Mesendoderm (in vitro differentiated cells): ENCODE results near the gene ANKRD40.
"Not testable (repeated sequence)": the region's sequence is repeated elsewhere in the genome, so short reads cannot be mapped to it uniquely, and the experiment has no call there.

ENCODE experiments used
- DNase-seq: peaks from one replicate; pipeline ENCODE4 v3.0.0; 2013
- H2AK5ac ChIP-seq: 2 replicates; pipeline ENCODE4 v1.6.1; 2013; ENCODE audit warnings: low read length, inconsistent platforms
- H2BK120ac ChIP-seq: 2 replicates; pipeline ENCODE4 v1.6.1; 2013; ENCODE audit warnings: low read depth, mild to moderate bottlenecking, low read length, moderate library complexity, mixed read lengths
- H2BK15ac ChIP-seq: replicated peaks from 2 replicates; pipeline ENCODE4 v1.6.1; 2013; ENCODE audit warnings: low read depth, mild to moderate bottlenecking, moderate library complexity
- H2BK5ac ChIP-seq: 2 replicates; pipeline ENCODE4 v1.6.1; 2013; ENCODE audit warnings: low read length, inconsistent platforms
- H3K18ac ChIP-seq: 2 replicates; pipeline ENCODE4 v1.6.1; 2013; ENCODE audit warnings: mild to moderate bottlenecking, low read length, mixed read lengths
- H3K23ac ChIP-seq: one replicate; pipeline ENCODE4 v1.6.1; 2013; ENCODE audit warnings: low read length
- H3K27ac ChIP-seq: 2 replicates; pipeline ENCODE4 v1.5.1; 2013; ENCODE audit warnings: low read depth, mild to moderate bottlenecking, inconsistent platforms, low read length, moderate library complexity
- H3K27me3 ChIP-seq: 2 replicates; pipeline ENCODE4 v1.6.1; 2013; ENCODE audit warnings: low read length, control low read depth, mild to moderate bottlenecking, inconsistent platforms; ENCODE audit not compliant: insufficient read depth, poor library complexity
- H3K36me3 ChIP-seq: 2 replicates; pipeline ENCODE4 v1.6.1; 2013; ENCODE audit warnings: low read length, inconsistent platforms; ENCODE audit not compliant: control insufficient read depth, insufficient read depth
- H3K4ac ChIP-seq: one replicate; pipeline ENCODE4 v1.6.1; 2013; ENCODE audit warnings: low read depth, mild to moderate bottlenecking, low read length, moderate library complexity
- H3K4me1 ChIP-seq: 2 replicates; pipeline ENCODE4 v1.6.1; 2013; ENCODE audit warnings: low read depth, low read length, inconsistent platforms; ENCODE audit not compliant: control insufficient read depth
- H3K4me2 ChIP-seq: 2 replicates; pipeline ENCODE4 v1.6.1; 2013; ENCODE audit warnings: low read length
- H3K4me3 ChIP-seq: 2 replicates; pipeline ENCODE4 v1.5.1; 2013; ENCODE audit warnings: mild to moderate bottlenecking, low read length
- H3K56ac ChIP-seq: one replicate; pipeline ENCODE4 v1.6.1; 2013; ENCODE audit warnings: low read length
- H3K79me1 ChIP-seq: 2 replicates; pipeline ENCODE4 v1.6.1; 2013; ENCODE audit warnings: low read length, inconsistent platforms
- H3K79me2 ChIP-seq: 2 replicates; pipeline ENCODE4 v1.6.1; 2013; ENCODE audit warnings: mild to moderate bottlenecking, low read length; ENCODE audit not compliant: control insufficient read depth, insufficient read depth
- H3K9ac ChIP-seq: 2 replicates; pipeline ENCODE4 v1.6.1; 2013; ENCODE audit warnings: low read length, inconsistent platforms
- H4K5ac ChIP-seq: one replicate; pipeline ENCODE4 v1.6.1; 2013; ENCODE audit warnings: low read length
- H4K8ac ChIP-seq: one replicate; pipeline ENCODE4 v1.6.1; 2013; ENCODE audit warnings: low read depth, mild to moderate bottlenecking, control low read depth, low read length, moderate library complexity
- WGBS: extraction: QIAGEN DNeasy Blood & Tissue Kit; methylation state at CpG from one replicate; pipeline ENCODE4 v1.1.7; 2013; ENCODE audit warnings: low lambda C conversion rate, missing lambda C conversion rate; ENCODE audit not compliant: insufficient coverage; ENCODE audit errors: extremely low coverage; 5-methylcytosine and 5-hydroxymethylcytosine counted together

Gene ANKRD40

DNA sequence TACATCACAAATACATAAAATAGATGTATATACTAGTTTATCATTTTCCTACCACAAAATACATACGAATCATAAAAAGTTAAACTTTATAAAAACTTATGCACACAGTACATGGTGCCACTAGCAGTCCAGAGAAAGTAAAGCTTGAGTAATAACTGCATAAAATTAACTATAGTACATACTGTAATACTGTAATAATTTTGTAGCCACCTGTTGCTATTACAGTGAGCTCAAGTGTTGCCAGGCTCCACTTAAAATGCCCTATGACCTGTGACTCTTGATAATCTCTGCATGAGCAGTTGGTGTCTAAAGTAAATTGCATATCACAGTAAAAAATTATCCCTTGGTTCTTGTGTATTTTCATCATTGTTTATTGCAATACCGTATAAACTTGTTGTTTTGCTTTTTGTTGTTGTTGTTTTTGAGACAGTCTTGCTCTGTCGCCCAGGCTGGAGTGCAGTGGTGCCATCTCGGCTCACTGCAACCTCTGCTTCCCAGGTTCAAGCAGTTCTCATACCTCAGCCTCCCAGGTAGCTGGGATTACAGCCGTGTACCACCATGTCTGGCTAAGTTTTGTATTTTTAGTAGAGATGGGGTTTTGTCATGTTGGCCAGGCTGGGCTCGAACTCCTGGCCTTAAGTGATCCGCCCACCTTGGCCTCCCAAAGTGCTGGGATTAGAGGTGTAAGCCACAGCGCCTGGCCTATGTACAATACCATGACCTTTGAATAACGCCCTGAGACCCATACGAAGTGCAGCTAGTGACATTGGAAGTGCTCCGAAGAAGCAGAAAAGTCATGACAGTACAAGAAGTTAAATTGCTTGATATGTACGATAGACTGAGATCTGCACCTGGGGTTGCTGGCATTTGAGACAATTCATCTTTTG is 18.3 kb upstream of the ANKRD40 start:
- Histone ChIP-seq H3K4me2 (no peak overlapping the region), H3K27me3 (no peaks in the 10 kb centered on the region), H2BK120ac (no peak overlapping the region), H2BK15ac (no peak overlapping the region), H3K79me1 (no peaks in the 10 kb centered on the region), H3K4me3 (no peak overlapping the region), H3K36me3 (no peaks in the 10 kb centered on the region), H3K56ac (no peak overlapping the region), H2BK5ac (no peak overlapping the region), H3K18ac (no peak overlapping the region), H2AK5ac (no peak overlapping the region), H3K4me1 (peaks cover 6% of the 10 kb centered on the region), H3K23ac (no peak overlapping the region), H3K27ac (no peak overlapping the region), H3K4ac (no peak overlapping the region), H4K5ac (no peak overlapping the region), H4K8ac (no peak overlapping the region), H3K9ac (no peak overlapping the region), H3K79me2 (peaks cover 89% of the 10 kb centered on the region)
- 100% methylated on average over 1 of the region's 12 CpGs for WGBS
- DNase-seq = no peak

DNA sequence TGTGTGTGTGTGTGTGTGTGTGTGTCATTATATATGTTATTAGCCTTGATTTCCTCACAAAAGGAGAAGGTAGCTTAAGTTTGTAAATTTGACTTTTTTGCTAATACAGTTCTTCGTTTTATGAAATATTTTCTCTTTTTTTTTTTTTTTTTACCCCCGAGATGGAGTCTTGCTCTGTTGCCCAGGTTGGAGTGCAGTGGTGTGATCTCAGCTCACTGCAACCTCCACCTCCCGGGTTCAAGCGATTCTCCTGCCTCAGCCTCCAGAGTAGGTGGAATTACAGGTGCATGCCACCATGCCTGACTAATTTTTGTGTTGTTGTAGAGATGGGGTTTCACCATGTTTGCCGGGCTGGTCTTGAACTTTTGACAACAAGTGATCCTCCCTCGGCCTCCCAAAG is 16.9 kb upstream of the ANKRD40 start:
- H3K4me2 ChIP-seq, H2BK15ac ChIP-seq, H3K23ac ChIP-seq, H3K4me3 ChIP-seq, H3K27me3 ChIP-seq, H3K27ac ChIP-seq, H4K5ac ChIP-seq, H3K4ac ChIP-seq, H2BK120ac ChIP-seq, H4K8ac ChIP-seq, H2BK5ac ChIP-seq, H2AK5ac ChIP-seq, H3K56ac ChIP-seq, H3K9ac ChIP-seq, H3K36me3 ChIP-seq, H3K79me1 ChIP-seq, H3K4me1 ChIP-seq, H3K18ac ChIP-seq, DNase-seq: not testable (repeated sequence)
- H3K79me2 ChIP-seq = peaks cover 91% of the 10 kb centered on the region
- WGBS = no CpG with 5 or more reads among the region's 6 CpGs

DNA sequence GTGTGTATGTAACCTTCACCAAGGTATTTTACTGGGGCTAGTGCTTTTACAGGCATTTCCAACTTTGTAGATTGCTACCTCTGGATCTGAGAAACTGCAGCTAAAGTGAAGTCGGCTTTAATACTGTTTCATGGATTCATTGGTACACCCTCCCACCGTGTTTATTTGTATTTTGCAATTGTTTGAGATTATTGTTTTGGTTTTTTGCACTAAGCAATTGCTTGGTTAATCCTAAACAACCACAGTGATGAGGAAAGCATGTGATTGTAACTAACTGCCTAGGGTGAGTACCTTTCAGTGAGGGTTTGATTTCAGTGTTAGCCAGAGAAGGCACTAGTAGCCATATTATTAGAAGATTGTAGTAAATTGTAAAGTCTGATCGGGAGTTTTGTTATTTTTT is 15.0 kb upstream of the ANKRD40 start:
- peak overlapping the region; percentile 26 for H3K4me2 ChIP-seq
- H2BK120ac ChIP-seq = no peak overlapping the region
- no peak overlapping the region for H4K8ac ChIP-seq
- no peaks in the 10 kb centered on the region for H3K36me3 ChIP-seq
- H3K9ac ChIP-seq = peak overlapping the region; percentile 39
- no peak overlapping the region for H2AK5ac ChIP-seq
- no peak overlapping the region for H2BK15ac ChIP-seq
- no peak overlapping the region for H3K4me3 ChIP-seq
- no peak overlapping the region for H4K5ac ChIP-seq
- no peak for DNase-seq
- no peak overlapping the region for H3K4ac ChIP-seq
- H3K27ac ChIP-seq = no peak overlapping the region
- no peak overlapping the region for H3K18ac ChIP-seq
- WGBS = 100% methylated on average over 1 of the region's 3 CpGs
- H3K4me1 ChIP-seq = peaks cover 6% of the 10 kb centered on the region
- H3K56ac ChIP-seq = peak overlapping the region; percentile 47
- no peaks in the 10 kb centered on the region for H3K79me1 ChIP-seq
- H3K23ac ChIP-seq = no peak overlapping the region
- peaks cover 76% of the 10 kb centered on the region for H3K79me2 ChIP-seq
- no peaks in the 10 kb centered on the region for H3K27me3 ChIP-seq
- no peak overlapping the region for H2BK5ac ChIP-seq

DNA sequence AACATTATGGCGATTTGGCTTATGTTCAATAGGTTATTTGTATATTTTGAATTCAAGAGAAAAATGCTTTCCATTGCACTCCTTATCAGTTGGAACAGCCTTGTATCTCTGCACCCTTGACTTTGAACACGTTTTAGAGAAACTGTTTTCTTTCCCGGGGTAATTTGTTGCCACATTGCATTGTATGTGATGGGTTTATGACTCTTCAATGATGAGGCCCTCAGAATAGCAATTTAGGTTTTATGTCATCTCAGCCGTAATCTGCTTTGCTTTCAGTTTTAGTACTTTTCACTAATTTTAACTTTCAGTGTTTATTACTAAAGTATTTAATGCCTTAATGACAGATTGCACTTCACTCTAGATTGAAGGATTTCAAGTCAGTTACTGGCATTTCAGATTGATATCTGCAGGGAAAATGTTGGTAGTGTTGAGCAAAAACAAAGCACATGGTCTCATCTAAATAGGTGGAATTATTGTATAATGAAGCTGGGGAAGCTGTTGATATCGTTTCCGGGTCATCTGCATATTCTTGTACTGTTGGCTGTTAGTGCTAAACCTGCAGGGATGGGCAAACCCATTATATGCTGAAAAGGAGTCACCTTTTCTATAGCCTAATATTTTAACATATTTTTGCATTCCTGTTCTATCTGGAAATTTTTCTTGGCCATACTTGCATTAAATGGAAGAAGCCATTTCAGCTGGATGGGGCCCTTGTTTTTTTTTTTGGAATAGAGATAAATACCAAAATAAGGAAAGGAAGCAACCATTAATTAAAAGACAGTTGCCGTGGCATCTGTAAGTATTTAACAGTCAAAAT is 13.7 kb upstream of the ANKRD40 start:
- H4K5ac ChIP-seq = no peak overlapping the region
- no peak overlapping the region for H3K4ac ChIP-seq

DNA sequence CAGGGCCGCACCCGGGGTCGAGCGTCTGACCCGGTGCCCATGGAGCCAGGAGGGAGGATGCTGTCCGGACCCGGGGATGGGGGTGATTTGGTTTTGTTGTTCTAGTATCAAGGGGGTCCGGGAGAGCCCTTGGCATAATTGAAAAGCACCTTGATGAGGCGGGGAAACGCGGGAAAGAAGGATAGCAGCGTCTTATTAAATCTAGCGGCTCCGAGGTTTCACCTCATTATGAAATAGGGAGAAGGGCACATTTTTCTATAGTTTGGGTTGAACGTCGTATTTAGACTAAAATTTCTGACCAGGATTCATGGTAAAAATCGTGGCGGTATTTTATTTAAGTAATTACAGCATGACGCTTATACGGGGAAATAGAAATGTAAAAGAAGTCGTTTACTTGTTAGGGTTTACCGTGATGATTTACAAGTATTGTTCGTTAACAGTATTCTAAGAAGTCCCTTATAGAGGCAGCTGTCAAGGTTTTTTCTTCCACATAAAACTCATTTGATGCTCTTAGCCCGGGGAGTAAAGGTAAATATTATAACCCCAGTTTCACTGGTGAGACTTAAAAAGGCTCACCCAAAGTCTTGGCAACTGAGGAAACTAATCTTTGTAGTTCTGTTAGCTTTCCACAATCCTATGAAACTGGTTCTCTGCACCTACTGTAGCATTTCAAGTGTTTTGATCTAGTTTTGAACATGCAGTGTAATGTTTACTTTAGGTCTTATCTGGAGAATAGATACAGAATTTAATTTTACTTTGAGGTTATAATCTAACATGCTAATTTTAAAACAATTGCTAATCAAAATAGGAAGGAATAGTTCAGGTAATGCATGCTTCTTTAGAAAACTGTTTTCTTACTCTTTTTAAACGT is 12.4 kb upstream of the ANKRD40 start:
- no peak for DNase-seq
- Histone ChIP-seq H2AK5ac (no peak overlapping the region), H3K56ac (peak overlapping the region; percentile 95), H3K4ac (peak overlapping the region; percentile 44), H3K27me3 (no peaks in the 10 kb centered on the region), H2BK5ac (peak overlapping the region; percentile 71), H3K36me3 (no peaks in the 10 kb centered on the region), H3K23ac (no peak overlapping the region), H3K4me1 (peaks cover 6% of the 10 kb centered on the region), H3K4me3 (peak overlapping the region; percentile 91), H3K79me1 (no peaks in the 10 kb centered on the region), H2BK120ac (peak overlapping the region; percentile 7), H3K18ac (peak overlapping the region; percentile 75), H3K27ac (peak overlapping the region; percentile 87), H3K4me2 (peak overlapping the region; percentile 14), H3K79me2 (peaks cover 52% of the 10 kb centered on the region), H4K8ac (no peak overlapping the region), H3K9ac (peak overlapping the region; percentile 96), H2BK15ac (no peak overlapping the region), H4K5ac (no peak overlapping the region)
- no CpG with 5 or more reads among the region's 25 CpGs for WGBS

More for the DNA sequence above, 13.7 kb upstream of the ANKRD40 start:
- Histone ChIP-seq H3K27me3 (no peaks in the 10 kb centered on the region), H3K79me1 (no peaks in the 10 kb centered on the region), H3K36me3 (no peaks in the 10 kb centered on the region), H3K4me2 (peak overlapping the region; percentile 65), H3K18ac (no peak overlapping the region), H2BK15ac (no peak overlapping the region), H2AK5ac (no peak overlapping the region), H3K56ac (peak overlapping the region; percentile 52), H3K9ac (peak overlapping the region; percentile 96), H3K79me2 (peaks cover 63% of the 10 kb centered on the region), H3K27ac (no peak overlapping the region), H3K23ac (no peak overlapping the region), H4K8ac (no peak overlapping the region), H2BK120ac (no peak overlapping the region), H2BK5ac (no peak overlapping the region), H3K4me1 (peaks cover 6% of the 10 kb centered on the region), H3K4me3 (peak overlapping the region; percentile 40)
- WGBS = no CpG with 5 or more reads among the region's 7 CpGs
- no peak for DNase-seq
